ENCODE results near the gene SLC25A21.
"Not testable (repeated sequence)": the region's sequence is repeated elsewhere in the genome, so short reads cannot be mapped to it uniquely, and the experiment has no call there.

The SLC25A21 gene

GRCh38 chr14:37186865-37187264, 14.5 kb upstream of the SLC25A21 start:
- DNase-seq (ENCODE audit: low spot score), result no peak

GRCh38 chr14:37185670-37186069, 13.3 kb upstream of the SLC25A21 start:
- no peak for DNase-seq (ENCODE audit: low spot score)

- DNase-seq (ENCODE audit: low spot score), result not testable (repeated sequence)
These were observed 12.1 kb upstream of the SLC25A21 start for GRCh38 chr14:37184520-37184919.

- no peak for DNase-seq (ENCODE audit: low spot score)
These were observed 9.0 kb upstream of the SLC25A21 start for GRCh38 chr14:37181441-37181840.

- not testable (repeated sequence) for DNase-seq (ENCODE audit: low spot score)
These were observed 8.5 kb upstream of the SLC25A21 start for GRCh38 chr14:37180886-37181285.

GRCh38 chr14:37179896-37180502, 7.6 kb upstream of the SLC25A21 start:
- DNase-seq (ENCODE audit: low spot score), result no peak

- DNase-seq (ENCODE audit: low spot score), result no peak
These were observed 669 bp upstream of the SLC25A21 start for GRCh38 chr14:37172936-37173614.

GRCh38 chr14:37171678-37172023, 755 bp downstream of the SLC25A21 start:
- DNase-seq (ENCODE audit: low spot score), result no peak

GRCh38 chr14:37170993-37171392, 1.4 kb downstream of the SLC25A21 start:
- peak; percentile 31 for DNase-seq (ENCODE audit: low spot score)

GRCh38 chr14:37170237-37170636, 2.2 kb downstream of the SLC25A21 start:
- peak; percentile 49 for DNase-seq (ENCODE audit: low spot score)

GRCh38 chr14:37168721-37169120, 3.7 kb downstream of the SLC25A21 start:
- peak; percentile 95 for DNase-seq (ENCODE audit: low spot score)

- peak; percentile 55 for DNase-seq (ENCODE audit: low spot score)
These were observed 5.0 kb downstream of the SLC25A21 start for GRCh38 chr14:37167151-37168047.

GRCh38 chr14:37165794-37166193, 6.6 kb downstream of the SLC25A21 start:
- DNase-seq (ENCODE audit: low spot score), result no peak

GRCh38 chr14:37162307-37162706, 10.1 kb downstream of the SLC25A21 start:
- DNase-seq (ENCODE audit: low spot score), result not testable (repeated sequence)

- DNase-seq (ENCODE audit: low spot score), result no peak
These were observed 14.4 kb downstream of the SLC25A21 start for GRCh38 chr14:37157987-37158386.

- no peak for DNase-seq (ENCODE audit: low spot score)
These were observed 18.9 kb downstream of the SLC25A21 start for GRCh38 chr14:37153483-37153882.

GRCh38 chr14:37153005-37153404, 19.4 kb downstream of the SLC25A21 start:
- no peak for DNase-seq (ENCODE audit: low spot score)

GRCh38 chr14:37150414-37150813, 22.0 kb downstream of the SLC25A21 start:
- peak; percentile 76 for DNase-seq (ENCODE audit: low spot score)

GRCh38 chr14:37147310-37147880, 25.0 kb downstream of the SLC25A21 start:
- no peak for DNase-seq (ENCODE audit: low spot score)

GRCh38 chr14:37146438-37146837, 26.0 kb downstream of the SLC25A21 start:
- DNase-seq (ENCODE audit: low spot score), result not testable (repeated sequence)

- peak; percentile 23 for DNase-seq (ENCODE audit: low spot score)
These were observed 27.0 kb downstream of the SLC25A21 start for GRCh38 chr14:37145395-37145794.

- DNase-seq (ENCODE audit: low spot score), result no peak
These were observed 27.6 kb downstream of the SLC25A21 start for GRCh38 chr14:37144729-37145363.

All from hematopoietic multipotent progenitor cell treated with erythropoietin and hydrocortisone succinate and interleukin-3 and kit ligand, for 17 days (in vitro differentiated cells).